Esophagus squamous epithelium (tissue), 4 donors: ENCODE results near the gene LAG3.

Experiments
- CTCF ChIP-seq, 6 experiments: fragments of 450-650 bp in 4 of 6; fragments of 200-600 bp in 2 of 6; sonication (generic) in 2 of 6; IDR thresholded peaks; one replicate each; pipeline ENCODE4 v1.5.1; 2016 to 2019; ENCODE audit warnings: antibody characterized with exemption in 6 of 6, mild to moderate bottlenecking in 4 of 6, moderate library complexity in 4 of 6
- POLR2A ChIP-seq, 4 donors: fragments of 450-650 bp; IDR thresholded peaks; one replicate each; pipeline ENCODE4 v1.6.1; 2017; ENCODE audit warnings: antibody characterized with exemption in 4 of 4, mild to moderate bottlenecking in 4 of 4, moderate library complexity in 3 of 4

DNA sequence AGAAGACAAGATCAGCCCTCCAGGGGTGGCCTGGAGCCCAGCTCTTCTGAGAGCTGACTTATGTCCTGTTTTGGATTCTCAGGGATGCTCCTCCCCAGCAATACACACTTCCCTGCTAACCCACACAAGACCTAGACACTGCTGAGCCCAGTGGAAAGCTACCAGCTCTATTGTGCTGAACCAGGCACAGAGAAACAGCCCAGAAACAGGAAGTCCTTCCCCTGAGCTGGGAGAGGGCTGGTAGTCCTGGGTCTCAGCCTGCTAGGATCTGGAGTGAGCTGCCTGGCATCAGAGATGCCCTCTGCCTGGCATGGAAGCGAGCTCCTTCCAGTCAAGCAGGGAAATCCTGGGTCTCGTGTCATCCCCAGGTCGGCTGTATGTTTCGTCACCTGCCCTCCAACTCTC, 1.2 kb upstream of the LAG3 start:
- TF ChIP-seq CTCF (IDR thresholded peaks at IDR 0.05) (no peak), POLR2A (IDR thresholded peaks at IDR 0.05) (no peak)
